HepG2 (cell line): ENCODE data around the gene OSBPL5. TPM values are rescaled to one million over a fixed set of nuclear protein-coding genes. Genes with fewer than 3 reads are reported as not detected.

Experiments used
- ATAC-seq: fragments of 200-7000 bp; cut with Tn5 transposase; 3 replicates; pipeline ENCODE4 v1.9.1; 2020; ENCODE audit warnings: mild to moderate bottlenecking, moderate library complexity
- BruUV-seq: library from RNA; stranded (reverse); fragments of 400-500 nt; replicated peaks from 2 replicates; lab custom pipeline; 2021; lab: Mats Ljungman, UMichigan
- CTCF ChIA-PET: fragments of 300-600 bp; formaldehyde crosslinking; extraction: SDS; loops from one replicate; lab custom pipeline; 2021; ENCODE audit warnings: low total read pairs, inconsistent platforms, low intra/inter-chr PET ratio; lab: Yijun Ruan, JAX
- POLR2A ChIA-PET: fragments of 350-600 bp; sonication (Branson Sonifier 250); formaldehyde crosslinking; loops from one replicate; lab custom pipeline; 2020; ENCODE audit warnings: antibody characterized with exemption, inconsistent platforms; lab: Yijun Ruan, JAX
- DNase-seq: peaks from one replicate; pipeline ENCODE4 v3.0.0-alpha.2; 2015; ENCODE audit warnings: low spot score
- FAIRE-seq: peaks from 3 replicates; lab custom pipeline; 2011; peaks lifted over from hg19 to GRCh38; lab: Jason Lieb, UNC
- H2AFZ ChIP-seq: one replicate; pipeline ENCODE4 v1.6.1; 2011; ENCODE audit warnings: low read length, inconsistent platforms
- H3K27ac ChIP-seq: fragments of 300-600 bp; 3 replicates; pipeline ENCODE4 v1.8.0; 2011; ENCODE audit warnings: mixed run types, mild to moderate bottlenecking, mixed read lengths, low read length, inconsistent platforms; ENCODE audit not compliant: insufficient read depth; ENCODE audit errors: extremely low read length
- H3K27me3 ChIP-seq, 2 experiments: fragments of 200-600 bp in 1 of 2; 2 replicates in 1 of 2; 3 replicates in 1 of 2; pipeline versions ENCODE4 v1.6.0 to v1.8.0; 2011; ENCODE audit warnings: low read length in 2 of 2, mild to moderate bottlenecking in 2 of 2, moderate library complexity in 2 of 2, inconsistent platforms in 1 of 2; ENCODE audit not compliant: insufficient read depth in 2 of 2, control insufficient read depth in 1 of 2
- H3K36me3 ChIP-seq, 2 experiments: fragments of 200-600 bp in 1 of 2; replicated peaks in 1 of 2; 2 replicates in 1 of 2; 3 replicates in 1 of 2; pipeline versions ENCODE4 v1.5.1 to v1.8.0; 2011; ENCODE audit warnings: low read length in 2 of 2, inconsistent platforms in 1 of 2; ENCODE audit not compliant: insufficient read depth in 2 of 2, control insufficient read depth in 1 of 2
- H3K4me1 ChIP-seq: 2 replicates; pipeline ENCODE4 v1.5.1; 2012; ENCODE audit warnings: low read length, inconsistent platforms; ENCODE audit not compliant: insufficient read depth
- H3K4me2 ChIP-seq: 2 replicates; pipeline ENCODE4 v1.6.0; 2011; ENCODE audit warnings: low read depth, low read length, inconsistent platforms
- H3K4me3 ChIP-seq, 3 experiments: fragments of 200-600 bp in 1 of 3; sonication (generic), shearing (Covaris generic) in 1 of 3; replicated peaks in 1 of 3; 2 replicates each; pipeline ENCODE4 v1.5.1; 2011 to 2016; ENCODE audit warnings: low read length in 3 of 3, inconsistent platforms in 2 of 3, low read depth in 2 of 3, mild to moderate bottlenecking in 2 of 3, control low read depth in 1 of 3, mixed read lengths in 1 of 3; ENCODE audit not compliant: insufficient read depth in 1 of 3
- H3K79me2 ChIP-seq: one replicate; pipeline ENCODE4 v1.6.1; 2011; ENCODE audit warnings: low read length, inconsistent platforms; ENCODE audit not compliant: insufficient read depth
- H3K9ac ChIP-seq: 2 replicates; pipeline ENCODE4 v1.6.0; 2011; ENCODE audit warnings: mild to moderate bottlenecking, low read depth, low read length, inconsistent platforms; ENCODE audit not compliant: insufficient read depth
- H3K9me3 ChIP-seq: 2 replicates; pipeline ENCODE4 v1.5.1; 2012; ENCODE audit warnings: mild to moderate bottlenecking, low read length
- H4K20me1 ChIP-seq: 2 replicates; pipeline ENCODE4 v1.6.0; 2011; ENCODE audit warnings: inconsistent platforms, mild to moderate bottlenecking, low read length, moderate library complexity; ENCODE audit not compliant: insufficient read depth
- HNRNPLL ChIP-seq: fragments of 200-400 bp; formaldehyde crosslinking; IDR thresholded peaks from 2 replicates; pipeline ENCODE4 v1.6.1; 2017; ENCODE audit warnings: mild to moderate bottlenecking, low read depth, low read length; ENCODE audit not compliant: poor library complexity, severe bottlenecking
- MED8 ChIP-seq: sonication (generic); formaldehyde crosslinking; IDR thresholded peaks from 2 replicates; pipeline ENCODE4 v1.8.1; 2023; ENCODE audit warnings: mild to moderate bottlenecking, missing genetic modification reagents; ENCODE audit not compliant: insufficient replicate concordance
- MYNN ChIP-seq: sonication (generic); formaldehyde crosslinking; IDR thresholded peaks from 2 replicates; pipeline ENCODE4 v1.4.0; 2020; ENCODE audit warnings: mild to moderate bottlenecking, low read depth, missing genetic modification reagents
- RCOR2 ChIP-seq: IDR thresholded peaks from 2 replicates; pipeline ENCODE4 v1.6.1; 2016; ENCODE audit warnings: missing biosample characterization, missing genetic modification reagents
- SMARCE1 ChIP-seq: fragments of 450-650 bp; IDR thresholded peaks from 2 replicates; pipeline ENCODE4 v1.6.1; 2017; ENCODE audit warnings: borderline replicate concordance
- TEAD2 ChIP-seq: sonication (generic); formaldehyde crosslinking; IDR thresholded peaks from 2 replicates; pipeline ENCODE4 v1.9.0; 2021; ENCODE audit warnings: missing genetic modification reagents
- ZBTB42 ChIP-seq: sonication (generic); formaldehyde crosslinking; IDR thresholded peaks from 2 replicates; pipeline ENCODE4 v1.5.0; 2020; ENCODE audit warnings: mild to moderate bottlenecking, missing genetic modification reagents
- ZNF431 ChIP-seq: sonication (generic); formaldehyde crosslinking; IDR thresholded peaks from 2 replicates; pipeline ENCODE4 v1.9.0; 2022; ENCODE audit warnings: missing genetic modification reagents, low read depth, mild to moderate bottlenecking, borderline replicate concordance
- ZNF468 ChIP-seq: sonication (generic); formaldehyde crosslinking; IDR thresholded peaks from 2 replicates; pipeline ENCODE4 v1.8.0; 2022; ENCODE audit warnings: mild to moderate bottlenecking, moderate library complexity, missing genetic modification reagents
- ZNF768 ChIP-seq: sonication (generic); formaldehyde crosslinking; IDR thresholded peaks from 2 replicates; pipeline ENCODE4 v1.4.0; 2020; ENCODE audit warnings: missing genetic modification reagents
- ZSCAN20 ChIP-seq: sonication (generic); formaldehyde crosslinking; IDR thresholded peaks from 2 replicates; pipeline ENCODE4 v1.4.0; 2020; ENCODE audit warnings: missing genetic modification reagents, mild to moderate bottlenecking, borderline replicate concordance
- WGBS: methylation state at CpG from one replicate; pipeline ENCODE4 v1.1.6; 2017; ENCODE audit warnings: low lambda C conversion rate; 5-methylcytosine and 5-hydroxymethylcytosine counted together
- in situ Hi-C: cut with HindIII; loops from 2 replicates; pipeline ENCODE4 v1.10.0; 2017; ENCODE audit warnings: low pct_unique_long_range_greater_than_20kb; ENCODE audit not compliant: extremely low pct_ligation_motif_present
- intact Hi-C: fragments of 100-400 bp; cut with micrococcal nuclease; formaldehyde crosslinking; loops from one replicate; pipeline ENCODE4 v1.10.0; 2022; ENCODE audit not compliant: unreplicated experiment
- polyA plus RNA-seq, 8 experiments: library from polyadenylated mRNA; depleted of rRNA in 3 of 8; stranded (reverse) in 7 of 8; unstranded in 1 of 8; fragments of >200 nt; fragmentation: Illumina TruSeq in 4 of 8; extraction: Trizol in 4 of 8; gene quantifications; 2 replicates each; pipeline versions ENCODE4 v1.2.1 to v1.2.3, GENCODE V29; 2011 to 2016; ENCODE audit warnings: low read depth in 4 of 8, missing spikeins in 1 of 8, mixed read lengths in 1 of 8; ENCODE audit not compliant: insufficient read depth in 1 of 8
- total RNA-seq, 5 experiments: library from RNA; depleted of rRNA; stranded (reverse); fragments of >200 nt; fragmentation: Illumina TruSeq; extraction: Trizol; gene quantifications; 2 replicates each; pipeline ENCODE4 v1.2.3, GENCODE V29; 2016; ENCODE audit warnings: low read depth in 1 of 5
- TF ChIP-seq, protein P1 (sequence below): sonication (generic); formaldehyde crosslinking; IDR thresholded peaks from 2 replicates; pipeline ENCODE4 v1.4.0; 2020; ENCODE audit warnings: missing genetic modification reagents

Gene OSBPL5
- total and polyA plus RNA-seq, 2 of the 13 experiments (the other 11 are each of a cell fraction or from before 2014, with no cell fraction given): not detected

DNA sequence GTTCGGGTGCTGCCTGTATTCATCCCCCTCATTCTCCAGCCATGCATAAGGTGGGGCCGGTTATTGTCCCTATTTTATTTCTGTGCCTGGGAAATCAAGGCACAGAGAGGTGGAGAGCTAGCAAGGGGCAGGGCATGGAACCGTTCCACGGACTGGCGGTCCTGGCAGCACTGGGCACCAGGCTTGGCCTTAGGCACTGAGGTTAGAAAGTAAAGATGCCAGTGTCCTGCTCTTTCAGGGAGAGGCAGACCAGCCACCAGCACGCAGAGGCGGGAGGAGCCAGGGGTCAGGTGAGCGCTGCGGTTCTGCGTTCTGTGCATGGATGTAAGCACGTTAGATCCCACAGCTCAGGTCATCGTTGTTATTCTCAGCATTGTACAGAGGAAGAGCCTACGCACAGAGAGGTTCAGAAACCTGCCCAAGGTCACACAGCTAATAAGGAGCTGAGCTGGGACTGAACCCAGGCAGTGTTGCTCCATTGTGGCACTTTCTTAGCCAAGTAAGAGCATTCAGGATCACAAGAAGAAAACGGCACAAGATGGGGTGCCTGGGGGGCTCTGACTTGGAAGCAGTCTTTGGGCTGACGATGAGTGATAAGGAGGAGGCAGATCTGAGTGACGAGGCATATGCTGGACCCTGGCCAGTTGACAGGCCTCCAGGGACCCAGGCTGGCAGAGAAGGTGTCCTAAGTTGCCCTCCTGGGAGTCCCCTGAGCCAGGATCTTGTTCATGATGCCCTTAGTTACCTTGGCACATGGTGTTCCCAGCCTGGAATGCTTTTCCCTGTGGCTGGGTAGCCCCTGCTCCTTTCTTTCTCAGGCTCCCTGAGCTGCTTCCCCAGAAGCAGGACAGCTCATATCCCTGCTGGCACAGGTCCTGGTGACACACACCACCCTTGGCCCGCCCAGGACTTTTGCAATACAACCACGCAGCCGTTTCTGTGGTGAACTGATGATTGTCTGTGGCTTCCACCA, 41.1 kb downstream of the OSBPL5 start:
- H3K27ac ChIP-seq: no peak overlapping the region
- no peak for FAIRE-seq
- CTCF ChIA-PET: no interaction called here
- TF ChIP-seq ZNF768 (CRISPR knock-in tag) (peak; percentile 91), ZNF468 (CRISPR knock-in tag) (no peak)
- TF ChIP-seq, all 625 proteins: peak for 1
- Histone ChIP-seq H3K4me3 (no peak overlapping the region), H2AFZ (no peak overlapping the region), H3K9me3 (no peaks in the 10 kb centered on the region), H3K4me2 (no peak overlapping the region), H3K36me3 (no peaks in the 10 kb centered on the region), H3K4me1 (no peaks in the 10 kb centered on the region), H3K27me3 (peaks cover 14 to 79% of the 10 kb centered on the region in 2 experiments), H4K20me1 (no peaks in the 10 kb centered on the region), H3K79me2 (no peaks in the 10 kb centered on the region), H3K9ac (no peak overlapping the region)
- ATAC-seq: no peak
- in situ Hi-C loops (no loop called here), intact Hi-C loops (no loop called here)
- POLR2A ChIA-PET: no interaction called here
- no peak for DNase-seq
- WGBS: 48% methylated on average over 15 of the region's 19 CpGs
- BruUV-seq: no TSS peak

DNA sequence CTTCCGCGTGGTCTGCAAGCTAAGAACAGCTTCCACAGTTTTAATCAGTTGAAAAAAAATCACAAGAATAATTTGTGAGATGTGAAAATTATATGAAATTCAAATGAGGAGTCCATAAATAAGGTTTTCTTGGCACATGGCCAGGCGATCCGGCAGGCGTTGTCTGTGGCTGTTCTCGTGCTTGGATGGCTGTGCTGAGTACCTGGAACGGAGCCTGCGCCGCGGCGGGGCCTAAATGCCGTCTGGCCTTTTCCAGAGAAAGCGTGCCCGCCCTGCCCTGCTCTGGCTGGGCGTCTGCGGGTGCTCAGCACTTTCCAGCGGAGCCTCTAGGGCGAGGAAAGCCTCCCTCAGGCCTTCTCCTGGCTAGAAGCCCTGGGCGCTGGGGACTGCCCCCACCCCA, 41.8 kb downstream of the OSBPL5 start:
- WGBS: 41% methylated on average over 6 of the region's 19 CpGs
- CTCF ChIA-PET: no interaction called here
- no TSS peak for BruUV-seq
- TF ChIP-seq MED8 (CRISPR knock-in tag) (no peak), ZNF431 (CRISPR knock-in tag) (no peak), HNRNPLL (no peak), TEAD2 (no peak), SMARCE1 (no peak), MYNN (no peak), ZSCAN20 (CRISPR knock-in tag) (no peak), ZBTB42 (CRISPR knock-in tag) (no peak), RCOR2 (CRISPR knock-in tag) (no peak)
- TF ChIP-seq, protein P1, sequence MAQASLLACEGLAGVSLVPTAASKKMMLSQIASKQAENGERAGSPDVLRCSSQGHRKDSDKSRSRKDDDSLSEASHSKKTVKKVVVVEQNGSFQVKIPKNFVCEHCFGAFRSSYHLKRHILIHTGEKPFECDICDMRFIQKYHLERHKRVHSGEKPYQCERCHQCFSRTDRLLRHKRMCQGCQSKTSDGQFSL (CRISPR knock-in tag): no peak
- TF ChIP-seq, all 625 proteins: peak for 0
- Histone ChIP-seq H2AFZ (no peak overlapping the region), H3K79me2 (no peaks in the 10 kb centered on the region), H3K27me3 (peaks cover 11 to 71% of the 10 kb centered on the region in 2 experiments; a peak in 4 of 5 replicates), H3K4me1 (no peaks in the 10 kb centered on the region), H3K9me3 (no peaks in the 10 kb centered on the region), H3K9ac (no peak overlapping the region), H3K36me3 (no peaks in the 10 kb centered on the region), H3K4me3 (no peak overlapping the region), H3K4me2 (no peak overlapping the region), H4K20me1 (no peaks in the 10 kb centered on the region), H3K27ac (no peak overlapping the region)
- intact Hi-C loops: no loop called here
- ATAC-seq (no peak), DNase-seq (no peak), FAIRE-seq (no peak)
- in situ Hi-C loops: no loop called here
- POLR2A ChIA-PET: no interaction called here
